ENCODE data around the gene ELF1. TPM values are rescaled to one million over a fixed set of nuclear protein-coding genes. Genes with fewer than 3 reads are reported as not detected.

ELF1 gene
- total and polyA plus RNA-seq, 2 of the 8 experiments (the other 6 are each of a cell fraction or from before 2014, with no cell fraction given) = 5.6 to 18.2 TPM

DNA sequence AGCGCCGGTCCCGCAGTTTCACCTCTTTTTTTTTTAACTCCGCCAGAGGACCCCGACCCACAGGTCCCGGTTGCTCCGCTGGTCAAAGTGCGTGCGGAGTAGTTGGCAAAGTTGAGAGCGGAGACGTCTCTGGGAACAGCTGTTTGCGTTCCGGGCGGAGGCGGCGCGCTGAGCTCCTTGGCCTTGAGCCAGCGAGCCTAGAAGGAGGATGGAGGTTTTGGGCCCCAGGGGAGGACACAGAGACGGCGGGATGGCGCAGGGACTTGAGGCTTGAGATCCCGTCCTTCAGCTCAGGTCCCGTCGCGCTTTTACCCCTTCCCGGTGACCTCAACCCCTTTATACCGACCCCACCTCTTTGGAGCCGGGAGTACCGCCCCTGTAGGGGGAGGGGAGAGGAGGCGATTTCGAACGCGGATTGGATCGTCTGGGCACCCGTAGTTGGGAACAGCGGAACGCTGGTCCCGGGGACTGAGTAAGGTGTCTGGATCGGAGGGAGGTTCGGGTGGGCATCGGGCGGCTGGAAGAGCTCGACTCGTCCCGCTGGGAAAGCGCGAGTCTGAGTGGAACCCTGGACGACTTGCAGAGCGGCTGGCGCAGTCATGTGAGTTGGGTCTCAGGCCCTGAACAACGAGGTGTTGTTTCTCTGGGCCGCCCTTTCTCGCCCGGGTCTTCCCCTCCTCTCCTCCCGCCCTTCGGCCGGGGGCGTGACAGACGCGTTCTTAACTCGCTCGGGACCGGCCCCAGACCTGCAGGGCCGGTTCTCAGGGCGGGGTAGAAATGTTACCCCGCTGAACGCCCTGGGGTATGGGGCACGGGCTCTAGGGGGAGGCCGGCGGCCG, 42.2 kb upstream of the ELF1 start, which contains the start of gene WBP4:
TSS of gene WBP4 (plus strand) at position 435 of the 839 bp plus-strand sequence. CDS start at position 600, 165 bp downstream.
- Histone ChIP-seq H2AFZ (ENCODE audit: low read length) (peak within 1 kb of the TSS; percentile 96), H3K4me2 (ENCODE audit: insufficient read depth in 1 of 2, low read depth in 2 of 2, low read length in 2 of 2) (peak within 1 kb of the TSS; percentile 81 to 84), H3K14ac (ENCODE audit: insufficient read length) (peak within 1 kb of the TSS; percentile 70), H3K4ac (replicated peaks; ENCODE audit: insufficient read length, low read depth, low read length) (peak within 1 kb of the TSS; percentile 91), H2BK20ac (ENCODE audit: low read length) (no peak within 1 kb of the TSS), H3K23me2 (ENCODE audit: low read depth, low read length) (peaks cover 7% of the 10 kb centered on the region; the same call in 1 of the 2 replicates), H3K27ac (ENCODE audit: low read depth, low read length) (peak within 1 kb of the TSS; percentile 93), H4K8ac (ENCODE audit: extremely low read depth, insufficient read depth, low read length) (peak within 1 kb of the TSS; percentile 96), H3K56ac (replicated peaks; ENCODE audit: insufficient read length, low read depth, low read length) (peak within 1 kb of the TSS; percentile 96), H3K9ac (replicated peaks in 1 of 4; ENCODE audit: extremely low read depth in 1 of 4, low read depth in 3 of 4, low read length in 3 of 4) (peak within 1 kb of the TSS; percentile 59 to 95 (median 94)), H4K20me1 (replicated peaks in 1 of 2; ENCODE audit: control insufficient read depth in 1 of 2, insufficient read depth in 2 of 2, low read length in 2 of 2) (no peaks in the 10 kb centered on the region), H4K5ac (ENCODE audit: insufficient read length, low read depth, low read length) (peak within 1 kb of the TSS; percentile 100), H3K79me1 (ENCODE audit: low read depth, low read length) (no peaks in the 10 kb centered on the region; the same call in 1 of the 2 replicates), H3K79me2 (ENCODE audit: control insufficient read depth in 1 of 2, insufficient read depth in 2 of 2, low read length in 2 of 2) (peaks cover 0 to 52% of the 10 kb centered on the region in 2 experiments; a peak in 2 of 4 replicates), H4K91ac (replicated peaks; ENCODE audit: insufficient read length, low read length) (peak within 1 kb of the TSS; percentile 97), H3K9me3 (ENCODE audit: insufficient read depth in 2 of 2, low read depth in 1 of 2, low read length in 1 of 2) (no peaks in the 10 kb centered on the region), H3K36me3 (ENCODE audit: control insufficient read depth in 2 of 4, insufficient read depth in 4 of 4, low read length in 3 of 4) (peaks cover 0 to 26% (median 2%) of the 10 kb centered on the region in 4 experiments; a peak in 3 of 8 replicates), H3K23ac (ENCODE audit: insufficient read length) (no peak within 1 kb of the TSS), H2BK5ac (ENCODE audit: low read depth, low read length) (peak within 1 kb of the TSS; percentile 98), H2BK15ac (ENCODE audit: low read length) (peak within 1 kb of the TSS; percentile 97; the same call in 1 of the 2 replicates), H2AK5ac (ENCODE audit: low read depth, low read length) (no peak within 1 kb of the TSS), H2BK120ac (replicated peaks; ENCODE audit: low read depth, low read length) (peak within 1 kb of the TSS; percentile 88), H3K4me1 (replicated peaks in 1 of 4; ENCODE audit: control insufficient read depth in 3 of 4, insufficient read depth in 4 of 4, low read length in 3 of 4) (peaks cover 0 to 3% (median 2%) of the 10 kb centered on the region in 4 experiments; a peak in 2 of 7 replicates), H3K18ac (ENCODE audit: extremely low read depth, low read length) (peak within 1 kb of the TSS; percentile 99), H3K4me3 (ENCODE audit: extremely low read depth in 1 of 4, insufficient read depth in 2 of 4, low read depth in 3 of 4, low read length in 4 of 4) (peak within 1 kb of the TSS; percentile 89 to 96 (median 95)), H3K27me3 (replicated peaks in 1 of 4; ENCODE audit: control insufficient read depth in 3 of 4, extremely low read depth in 1 of 4, insufficient read depth in 3 of 4, low read length in 3 of 4) (no peaks in the 10 kb centered on the region), H2BK12ac (ENCODE audit: low read depth, low read length) (peak within 1 kb of the TSS; percentile 91)
- 2% methylated on average over 64 of the region's 71 CpGs; no CpG with 5 or more reads in 1 of the 2 experiments for WGBS, 2 experiments (ENCODE audit: extremely low coverage in 1 of 2, insufficient coverage in 1 of 2, insufficient read length in 1 of 2, insufficient replicate concordance in 2 of 2, low coverage in 1 of 2, low lambda C conversion rate in 2 of 2, missing lambda C conversion rate in 1 of 2)
- POLR2A ChIA-PET (ENCODE audit: partially characterized antibody) = interaction anchor here (0.6 to 2.8 kb wide), 30 partner anchors 8 to 1701 kb away, joined by 3 to 12 read pairs (median 4); partner anchors contain the start of genes ELF1, MTRF1 and SLC25A15
- CTCF ChIA-PET (ENCODE audit: partially characterized antibody) = interaction anchor here (0.7 to 0.9 kb wide), 2 partner anchors 169 to 595 kb away, joined by 3 read pairs; no protein-coding TSS in a partner anchor
- DNase-seq (ENCODE audit: low read depth in 1 of 2, low spot score in 2 of 2) = peak; percentile 90 to 99
- no peak for FAIRE-seq
- TF ChIP-seq, protein P1, sequence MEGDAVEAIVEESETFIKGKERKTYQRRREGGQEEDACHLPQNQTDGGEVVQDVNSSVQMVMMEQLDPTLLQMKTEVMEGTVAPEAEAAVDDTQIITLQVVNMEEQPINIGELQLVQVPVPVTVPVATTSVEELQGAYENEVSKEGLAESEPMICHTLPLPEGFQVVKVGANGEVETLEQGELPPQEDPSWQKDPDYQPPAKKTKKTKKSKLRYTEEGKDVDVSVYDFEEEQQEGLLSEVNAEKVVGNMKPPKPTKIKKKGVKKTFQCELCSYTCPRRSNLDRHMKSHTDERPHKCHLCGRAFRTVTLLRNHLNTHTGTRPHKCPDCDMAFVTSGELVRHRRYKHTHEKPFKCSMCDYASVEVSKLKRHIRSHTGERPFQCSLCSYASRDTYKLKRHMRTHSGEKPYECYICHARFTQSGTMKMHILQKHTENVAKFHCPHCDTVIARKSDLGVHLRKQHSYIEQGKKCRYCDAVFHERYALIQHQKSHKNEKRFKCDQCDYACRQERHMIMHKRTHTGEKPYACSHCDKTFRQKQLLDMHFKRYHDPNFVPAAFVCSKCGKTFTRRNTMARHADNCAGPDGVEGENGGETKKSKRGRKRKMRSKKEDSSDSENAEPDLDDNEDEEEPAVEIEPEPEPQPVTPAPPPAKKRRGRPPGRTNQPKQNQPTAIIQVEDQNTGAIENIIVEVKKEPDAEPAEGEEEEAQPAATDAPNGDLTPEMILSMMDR (IDR thresholded peaks at IDR 0.05; ENCODE audit: control extremely low read depth in 1 of 3, insufficient read depth in 1 of 3, low read depth in 1 of 3, low read length in 3 of 3) = no peak
- TF ChIP-seq TBP (IDR thresholded peaks at IDR 0.05; ENCODE audit: low read depth, low read length) = peak; percentile 95
- peak; percentile 29; the same call in 1 of the 2 replicates for TF ChIP-seq JUND (IDR thresholded peaks at IDR 0.05; ENCODE audit: low read length)
- TF ChIP-seq HDAC6 (IDR thresholded peaks at IDR 0.05; ENCODE audit: low read depth, low read length) = no peak
